ENCODE measurements around the gene OMP.

OMP gene

DNA sequence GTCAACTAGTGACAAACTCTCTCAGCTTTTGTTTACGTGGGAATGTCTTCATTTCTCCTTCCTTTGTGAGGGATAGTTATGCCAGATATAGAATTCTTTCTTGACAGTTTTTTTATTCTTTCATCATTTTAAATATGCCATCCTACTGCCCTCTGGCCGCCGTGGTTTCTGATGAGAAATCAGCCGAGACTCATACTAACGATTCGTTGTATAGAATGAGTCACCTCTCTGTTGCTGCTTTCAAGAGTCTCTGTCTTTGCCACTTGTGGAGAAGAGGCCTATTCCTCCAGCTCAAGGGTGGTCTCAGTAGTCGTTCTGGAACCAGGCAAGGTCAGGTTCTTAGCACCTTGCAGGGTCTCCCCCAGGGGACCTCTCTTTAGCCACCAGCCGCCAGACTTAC, 33.4 kb downstream of the OMP start:
- Histone ChIP-seq H3K4me3 (no peak overlapping the region), H3K27ac (no peak overlapping the region)
- DNase-seq (ENCODE audit: low spot score): no peak
- TF ChIP-seq, protein P1, sequence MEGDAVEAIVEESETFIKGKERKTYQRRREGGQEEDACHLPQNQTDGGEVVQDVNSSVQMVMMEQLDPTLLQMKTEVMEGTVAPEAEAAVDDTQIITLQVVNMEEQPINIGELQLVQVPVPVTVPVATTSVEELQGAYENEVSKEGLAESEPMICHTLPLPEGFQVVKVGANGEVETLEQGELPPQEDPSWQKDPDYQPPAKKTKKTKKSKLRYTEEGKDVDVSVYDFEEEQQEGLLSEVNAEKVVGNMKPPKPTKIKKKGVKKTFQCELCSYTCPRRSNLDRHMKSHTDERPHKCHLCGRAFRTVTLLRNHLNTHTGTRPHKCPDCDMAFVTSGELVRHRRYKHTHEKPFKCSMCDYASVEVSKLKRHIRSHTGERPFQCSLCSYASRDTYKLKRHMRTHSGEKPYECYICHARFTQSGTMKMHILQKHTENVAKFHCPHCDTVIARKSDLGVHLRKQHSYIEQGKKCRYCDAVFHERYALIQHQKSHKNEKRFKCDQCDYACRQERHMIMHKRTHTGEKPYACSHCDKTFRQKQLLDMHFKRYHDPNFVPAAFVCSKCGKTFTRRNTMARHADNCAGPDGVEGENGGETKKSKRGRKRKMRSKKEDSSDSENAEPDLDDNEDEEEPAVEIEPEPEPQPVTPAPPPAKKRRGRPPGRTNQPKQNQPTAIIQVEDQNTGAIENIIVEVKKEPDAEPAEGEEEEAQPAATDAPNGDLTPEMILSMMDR (IDR thresholded peaks at IDR 0.05): no peak

DNA sequence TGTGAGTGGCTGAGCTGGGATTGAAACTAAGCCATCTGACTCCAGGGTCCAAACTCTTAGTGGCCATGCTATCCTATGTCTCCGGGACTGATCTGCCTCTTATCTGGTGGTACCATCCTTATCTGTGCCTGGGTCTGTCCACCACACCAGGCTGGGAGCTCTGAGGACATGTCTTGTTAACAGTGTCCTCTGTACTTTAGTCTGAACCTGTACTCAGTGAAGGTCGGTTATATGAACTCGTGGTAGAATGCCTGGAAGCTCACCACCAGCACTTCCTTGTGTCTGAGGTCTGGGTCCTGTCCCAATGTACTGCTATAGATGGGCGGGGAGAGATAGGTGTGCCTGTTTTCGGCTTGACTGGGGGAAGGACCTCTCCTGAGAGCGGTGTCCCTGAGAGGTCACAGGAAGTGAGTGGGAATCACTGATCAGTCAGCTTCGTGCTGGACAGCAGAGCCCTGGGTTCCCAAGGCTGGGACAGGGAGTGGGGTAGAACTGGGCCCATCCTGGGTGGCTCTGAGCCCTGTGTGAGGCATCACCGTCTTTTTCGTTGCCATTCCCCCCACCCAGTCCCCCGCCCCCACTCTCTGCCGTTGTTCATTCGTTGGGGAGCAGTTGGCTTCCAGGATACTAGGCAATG, 34.3 kb downstream of the OMP start:
- TF ChIP-seq, protein P1 (IDR thresholded peaks at IDR 0.05): no peak
- Histone ChIP-seq H3K27ac (no peak overlapping the region), H3K4me3 (no peak overlapping the region)
- no peak for DNase-seq (ENCODE audit: low spot score)

DNA sequence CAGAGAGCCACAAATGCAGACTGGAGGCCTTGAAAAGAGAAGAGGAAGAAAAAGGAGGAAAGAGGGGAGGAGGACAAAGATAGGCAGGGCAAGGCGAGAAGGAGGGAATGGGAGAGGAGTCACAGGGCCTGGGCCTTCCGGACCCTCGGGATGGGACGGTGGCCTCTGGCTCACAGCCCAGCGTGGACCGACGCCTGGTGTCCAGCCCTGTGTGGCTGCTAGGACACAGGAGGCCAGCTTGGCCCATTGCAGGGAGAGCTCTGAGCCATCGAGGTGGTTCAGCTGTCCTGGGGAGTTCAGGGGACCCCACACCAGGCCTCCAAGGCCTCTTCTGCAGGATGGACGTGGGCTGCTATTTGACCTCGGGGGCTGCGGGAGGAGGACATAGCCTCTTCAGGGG, 34.8 kb downstream of the OMP start:
- DNase-seq (ENCODE audit: low spot score): no peak
- Histone ChIP-seq H3K27ac (no peak overlapping the region), H3K4me3 (no peak overlapping the region)
- TF ChIP-seq, protein P1 (IDR thresholded peaks at IDR 0.05): no peak

DNA sequence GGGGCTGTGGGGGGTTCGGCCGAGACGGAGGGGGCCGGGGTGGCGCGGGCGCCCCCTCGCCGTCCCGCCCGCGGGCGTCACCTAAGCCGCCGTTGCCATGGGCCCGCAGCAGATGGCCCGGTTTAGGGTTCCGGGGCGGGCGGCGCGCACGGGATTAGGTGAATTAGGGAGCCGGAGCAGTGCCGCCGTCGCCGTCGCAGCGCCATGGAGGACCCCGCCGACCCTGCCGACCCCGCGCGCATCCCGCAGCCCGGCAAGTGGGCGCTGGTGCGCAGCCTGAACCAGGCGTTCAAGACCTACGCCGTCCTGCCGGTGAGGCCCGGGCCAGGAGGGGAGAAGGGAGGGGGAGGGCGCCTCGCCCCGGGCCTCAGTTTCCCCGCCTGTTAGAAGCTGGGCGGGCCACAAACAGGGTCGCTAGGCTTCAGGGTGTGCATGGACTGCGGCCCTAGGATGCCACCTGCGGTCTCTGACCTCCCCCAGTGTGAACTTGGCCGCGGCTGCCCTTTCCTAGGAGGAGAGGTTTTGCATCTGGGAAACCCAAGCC, 35.5 kb downstream of the OMP start:
- no peak overlapping the region for H3K4me3 ChIP-seq
- TF ChIP-seq, protein P1 (IDR thresholded peaks at IDR 0.05): no peak
- no peak for DNase-seq (ENCODE audit: low spot score)
- H3K27ac ChIP-seq: no peak overlapping the region

DNA sequence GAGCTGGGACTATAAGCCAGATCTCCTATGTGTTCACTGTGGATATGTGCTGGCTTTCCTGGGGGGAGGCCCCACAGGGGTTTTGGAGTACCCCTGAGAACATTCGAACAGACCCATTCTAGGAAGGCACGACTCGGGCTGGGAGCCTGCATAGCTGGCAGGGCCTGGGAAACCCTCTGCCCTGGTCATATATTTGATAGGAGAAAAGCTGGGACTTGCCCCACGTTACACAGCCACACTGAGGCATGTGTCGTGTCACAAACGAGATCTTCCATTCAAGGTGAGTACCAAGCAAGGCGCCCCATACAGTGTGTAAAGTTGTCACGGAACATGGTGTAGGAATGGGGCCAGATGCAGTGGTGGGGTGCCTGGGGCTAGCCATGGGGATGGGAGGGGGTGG, 36.6 kb downstream of the OMP start:
- TF ChIP-seq, protein P1 (IDR thresholded peaks at IDR 0.05): no peak
- no peak overlapping the region for H3K4me3 ChIP-seq
- no peak for DNase-seq (ENCODE audit: low spot score)

DNA sequence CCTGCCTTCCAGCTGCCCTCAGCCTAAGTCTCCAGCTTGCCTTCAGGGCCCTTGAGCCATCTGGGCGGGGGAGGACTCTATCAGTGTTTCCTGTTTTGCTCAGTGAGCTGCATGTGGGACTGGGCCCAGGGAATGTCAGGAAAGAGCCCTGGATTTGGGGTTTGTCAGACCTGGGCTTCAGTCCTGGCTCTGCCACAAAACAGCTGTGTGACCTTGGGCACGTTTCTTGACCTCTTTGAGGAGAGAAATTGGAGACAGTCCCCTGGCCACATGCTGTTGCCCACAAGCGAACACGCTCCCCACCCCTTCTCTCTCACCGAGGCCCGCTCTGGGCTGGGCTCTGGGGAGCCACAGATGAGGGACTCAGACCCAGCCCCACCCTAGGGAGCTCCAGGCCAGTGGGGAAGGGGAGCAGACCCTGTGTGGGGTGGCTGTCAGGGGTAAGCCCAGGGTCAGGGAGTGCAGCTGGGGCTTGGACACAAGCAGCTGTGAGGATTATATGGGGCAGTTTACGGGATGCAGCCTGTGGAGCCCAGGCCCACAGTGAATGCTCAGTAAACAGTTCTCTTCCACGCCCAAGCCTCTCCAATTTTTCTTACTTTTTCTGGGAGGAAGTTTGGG, 37.7 kb downstream of the OMP start:
- H3K4me3 ChIP-seq: no peak overlapping the region
- H3K27ac ChIP-seq: peak overlapping the region in 1 of 2 donors; percentile 46
- TF ChIP-seq, protein P1 (IDR thresholded peaks at IDR 0.05): no peak
- DNase-seq (ENCODE audit: low spot score): no peak

More for the DNA sequence above, 36.6 kb downstream of the OMP start:
- no peak overlapping the region for H3K27ac ChIP-seq

DNA sequence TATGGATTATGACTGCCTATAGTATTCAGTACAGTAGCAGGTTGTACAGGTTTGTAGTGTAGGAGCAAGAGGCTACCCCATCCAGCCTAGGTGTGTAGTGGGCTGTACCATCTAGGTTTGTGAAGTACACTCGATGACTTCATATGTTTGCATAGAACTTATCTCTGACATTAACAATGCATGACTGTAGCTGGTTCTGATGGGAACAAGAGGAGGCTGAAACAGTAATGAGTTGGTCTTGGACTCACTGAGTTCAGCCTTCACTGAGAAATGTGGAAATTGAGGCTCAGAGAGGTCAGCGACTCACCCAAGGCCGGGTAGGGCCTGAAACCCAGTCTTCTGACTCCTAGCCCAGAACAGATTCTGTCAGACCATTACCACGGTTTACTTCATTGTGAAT, 38.4 kb downstream of the OMP start:
- DNase-seq (ENCODE audit: low spot score): no peak
- no peak overlapping the region for H3K4me3 ChIP-seq
- peak overlapping the region in 1 of 2 donors; percentile 46 for H3K27ac ChIP-seq
- TF ChIP-seq, protein P1 (IDR thresholded peaks at IDR 0.05): no peak
